Tibial artery (tissue), 4 donors: ENCODE measurements around the gene PRSS1.

Experiments used
- DNase-seq, 2 donors: peaks; one replicate each; pipeline ENCODE4 v3.0.0-alpha.2; 2019
- H3K27ac ChIP-seq, 2 donors: fragments of 200-600 bp; sonication (generic) in 1 of 2; 1 replicate in 1 of 2; 2 replicates in 1 of 2; pipeline ENCODE4 v1.5.1; 2018 to 2019; ENCODE audit warnings: mild to moderate bottlenecking in 1 of 2
- H3K27me3 ChIP-seq, 2 donors: fragments of 200-600 bp; sonication (generic) in 1 of 2; one replicate each; pipeline versions ENCODE4 v1.5.1 to v1.6.0; 2016 to 2019
- H3K36me3 ChIP-seq, 3 donors: fragments of 200-600 bp; sonication (generic) in 2 of 3; one replicate each; pipeline ENCODE4 v1.5.1; 2016 to 2019; ENCODE audit warnings: mild to moderate bottlenecking in 2 of 3
- H3K4me1 ChIP-seq, 4 donors: fragments of 200-600 bp; sonication (generic) in 2 of 4; 1 replicate in 3 of 4; 2 replicates in 1 of 4; pipeline ENCODE4 v1.5.1; 2016 to 2019
- H3K4me3 ChIP-seq, 2 donors: fragments of 200-600 bp; sonication (generic) in 1 of 2; 1 replicate in 1 of 2; 2 replicates in 1 of 2; pipeline ENCODE4 v1.5.1; 2018 to 2019; ENCODE audit warnings: mild to moderate bottlenecking in 2 of 2
- H3K9me3 ChIP-seq, 3 donors: fragments of 200-600 bp; sonication (generic) in 1 of 3; one replicate each; pipeline ENCODE4 v1.5.1; 2016 to 2019
- CTCF ChIP-seq, 2 experiments: fragments of 200-600 bp in 1 of 2; fragments of 450-650 bp in 1 of 2; IDR thresholded peaks; one replicate each; pipeline ENCODE4 v1.5.1; 2017 to 2019; ENCODE audit warnings: antibody characterized with exemption in 2 of 2, mild to moderate bottlenecking in 1 of 2, moderate library complexity in 1 of 2
- intact Hi-C: fragments of 100-400 bp; cut with DNase I; formaldehyde crosslinking; loops from one replicate; pipeline ENCODE4 v1.15.0; 2023; ENCODE audit warnings: low total_unique reads

Gene PRSS1

GRCh38 chr7:142782922-142783900 is 33.9 kb downstream of the PRSS1 start:
- peak; percentile 88 to 95 for TF ChIP-seq CTCF (IDR thresholded peaks at IDR 0.05)
- H3K4me1 ChIP-seq: peaks cover 0 to 4% (median 0%) of the 10 kb centered on the region in 4 donors
- H3K9me3 ChIP-seq: no peaks in the 10 kb centered on the region
- H3K27ac ChIP-seq: no peak overlapping the region
- H3K36me3 ChIP-seq: no peaks in the 10 kb centered on the region
- intact Hi-C loops: loop anchor here (5.0 kb wide), 2 partner anchors 116 to 151 kb away; no protein-coding TSS in a partner anchor
- peak overlapping the region in 1 of 2 donors; percentile 43 for H3K4me3 ChIP-seq
- DNase-seq: peak; percentile 85 to 90
- H3K27me3 ChIP-seq: peaks cover 0 to 4% of the 10 kb centered on the region in 2 donors

GRCh38 chr7:142784096-142784495 is 34.8 kb downstream of the PRSS1 start:
- H3K27me3 ChIP-seq: peaks cover 0 to 4% of the 10 kb centered on the region in 2 donors
- H3K27ac ChIP-seq: no peak overlapping the region
- H3K36me3 ChIP-seq: no peaks in the 10 kb centered on the region
- intact Hi-C loops: loop anchor here (5.0 kb wide), 2 partner anchors 117 to 152 kb away; no protein-coding TSS in a partner anchor
- no peak for TF ChIP-seq CTCF (IDR thresholded peaks at IDR 0.05)
- H3K4me3 ChIP-seq: no peak overlapping the region
- peaks cover 0 to 4% (median 0%) of the 10 kb centered on the region in 4 donors for H3K4me1 ChIP-seq
- H3K9me3 ChIP-seq: no peaks in the 10 kb centered on the region
- no peak for DNase-seq

- no peak for DNase-seq
- TF ChIP-seq CTCF (IDR thresholded peaks at IDR 0.05): no peak
- Histone ChIP-seq H3K4me1 (peaks cover 0 to 4% (median 0%) of the 10 kb centered on the region in 4 donors), H3K27me3 (peaks cover 0 to 7% of the 10 kb centered on the region in 2 donors), H3K9me3 (no peaks in the 10 kb centered on the region), H3K4me3 (no peak overlapping the region), H3K27ac (no peak overlapping the region), H3K36me3 (no peaks in the 10 kb centered on the region)
- intact Hi-C loops: loop anchor here (5.0 kb wide), 2 partner anchors 117 to 152 kb away; no protein-coding TSS in a partner anchor
Observed at GRCh38 chr7:142784716-142785115, 35.4 kb downstream of the PRSS1 start.

- no peak for TF ChIP-seq CTCF (IDR thresholded peaks at IDR 0.05)
- H3K27me3 ChIP-seq: peaks cover 0 to 11% of the 10 kb centered on the region in 2 donors
- no peak overlapping the region for H3K27ac ChIP-seq
- H3K36me3 ChIP-seq: no peaks in the 10 kb centered on the region
- H3K9me3 ChIP-seq: no peaks in the 10 kb centered on the region
- no peak overlapping the region for H3K4me3 ChIP-seq
- no peak for DNase-seq
- H3K4me1 ChIP-seq: peaks cover 0 to 4% (median 0%) of the 10 kb centered on the region in 4 donors
- intact Hi-C loops: no loop called here
Observed at GRCh38 chr7:142785841-142786250, 36.6 kb downstream of the PRSS1 start.

- Histone ChIP-seq H3K4me3 (no peak overlapping the region), H3K4me1 (peaks cover 0 to 4% (median 0%) of the 10 kb centered on the region in 4 donors), H3K27ac (no peak overlapping the region), H3K27me3 (peaks cover 0 to 13% of the 10 kb centered on the region in 2 donors), H3K9me3 (no peaks in the 10 kb centered on the region), H3K36me3 (no peaks in the 10 kb centered on the region)
- intact Hi-C loops: no loop called here
- no peak for TF ChIP-seq CTCF (IDR thresholded peaks at IDR 0.05)
- DNase-seq: no peak
Observed at GRCh38 chr7:142787034-142787768, 37.9 kb downstream of the PRSS1 start.
